Esophagus mucosa (tissue), 1 donor: ENCODE data around the gene PACS2. TPM values are rescaled to one million over a fixed set of nuclear protein-coding genes. Genes with fewer than 3 reads are reported as not detected.

ENCODE experiments used
- ATAC-seq: fragments of 200-7000 bp; cut with Tn5 transposase; one replicate; pipeline ENCODE4 v1.9.1; 2020
- total RNA-seq: library from RNA; stranded (reverse); gene quantifications from one replicate; pipeline ENCODE4 v1.2.4, GENCODE V29; 2023
- donor health status: DM: yes; HTN: yes; CAD: no.

Gene PACS2
- total RNA-seq, 1 donor from 2014 or later, result 24.9 TPM

GRCh38 chr14:105388110-105388951 lies 73.8 kb downstream of the PACS2 start:
- ATAC-seq, result no peak

GRCh38 chr14:105388976-105389375 lies 74.4 kb downstream of the PACS2 start:
- ATAC-seq, result no peak

GRCh38 chr14:105389534-105389933 lies 75.0 kb downstream of the PACS2 start:
- ATAC-seq, result no peak

- ATAC-seq, result no peak
These were observed 75.7 kb downstream of the PACS2 start for GRCh38 chr14:105389976-105390848.

- ATAC-seq, result no peak
These were observed 76.4 kb downstream of the PACS2 start for GRCh38 chr14:105390849-105391500.

GRCh38 chr14:105391541-105391940 lies 77.0 kb downstream of the PACS2 start:
- ATAC-seq, result no peak

- ATAC-seq, result peak; percentile 29
These were observed 77.9 kb downstream of the PACS2 start for GRCh38 chr14:105392131-105393090.

- no peak for ATAC-seq
These were observed 78.6 kb downstream of the PACS2 start for GRCh38 chr14:105393151-105393550.

- no peak for ATAC-seq
These were observed 80.4 kb downstream of the PACS2 start for GRCh38 chr14:105394714-105395537.

- ATAC-seq, result no peak
These were observed 80.9 kb downstream of the PACS2 start for GRCh38 chr14:105395538-105395854.

GRCh38 chr14:105397350-105397931 lies 82.9 kb downstream of the PACS2 start:
- ATAC-seq, result no peak

GRCh38 chr14:105398044-105398725 lies 83.6 kb downstream of the PACS2 start, which contains the start of gene TEX22:
Gene TEX22 (plus strand): TSS chr14:105398538. CDS start chr14:105399341, 803 bp downstream.
- peak; percentile 83 for ATAC-seq

GRCh38 chr14:105398726-105399465 lies 84.3 kb downstream of the PACS2 start:
- ATAC-seq, result peak; percentile 46

GRCh38 chr14:105399466-105399775 lies 84.9 kb downstream of the PACS2 start:
- no peak for ATAC-seq

- ATAC-seq, result no peak
These were observed 85.5 kb downstream of the PACS2 start for GRCh38 chr14:105400016-105400415.

GRCh38 chr14:105401699-105402098 lies 87.2 kb downstream of the PACS2 start:
- no peak for ATAC-seq

- ATAC-seq, result no peak
These were observed 94.0 kb downstream of the PACS2 start for GRCh38 chr14:105408592-105408991.

GRCh38 chr14:105409364-105409763 lies 94.8 kb downstream of the PACS2 start:
- ATAC-seq, result no peak

GRCh38 chr14:105410642-105411016 lies 96.1 kb downstream of the PACS2 start:
- no peak for ATAC-seq
